Keratinocyte (primary cell): ENCODE measurements around the gene ANKRD18A.
"Not testable (repeated sequence)": the region's sequence is repeated elsewhere in the genome, so short reads cannot be mapped to it uniquely, and the experiment has no call there.

Experiments
- EZH2 ChIP-seq: IDR thresholded peaks from one replicate; pipeline ENCODE4 v1.6.1; 2012; ENCODE audit warnings: inconsistent platforms, mild to moderate bottlenecking, low read length, moderate library complexity
- TF ChIP-seq, protein P1 (sequence below), 3 experiments: IDR thresholded peaks in 1 of 3; conservative IDR thresholded peaks in 1 of 3; optimal IDR thresholded peaks in 1 of 3; 2 replicates in 2 of 3; 3 replicates in 1 of 3; pipeline versions ENCODE3 to v1.5.1; 2011; ENCODE audit warnings: low read length in 3 of 3, mild to moderate bottlenecking in 3 of 3, moderate library complexity in 2 of 3, control low read depth in 1 of 3, inconsistent platforms in 1 of 3; ENCODE audit not compliant: insufficient read depth in 2 of 3; ENCODE audit errors: extremely low read depth in 1 of 3

GRCh38 chr9:38576181-38576580, 44.2 kb downstream of the ANKRD18A start:
- TF ChIP-seq, protein P1, sequence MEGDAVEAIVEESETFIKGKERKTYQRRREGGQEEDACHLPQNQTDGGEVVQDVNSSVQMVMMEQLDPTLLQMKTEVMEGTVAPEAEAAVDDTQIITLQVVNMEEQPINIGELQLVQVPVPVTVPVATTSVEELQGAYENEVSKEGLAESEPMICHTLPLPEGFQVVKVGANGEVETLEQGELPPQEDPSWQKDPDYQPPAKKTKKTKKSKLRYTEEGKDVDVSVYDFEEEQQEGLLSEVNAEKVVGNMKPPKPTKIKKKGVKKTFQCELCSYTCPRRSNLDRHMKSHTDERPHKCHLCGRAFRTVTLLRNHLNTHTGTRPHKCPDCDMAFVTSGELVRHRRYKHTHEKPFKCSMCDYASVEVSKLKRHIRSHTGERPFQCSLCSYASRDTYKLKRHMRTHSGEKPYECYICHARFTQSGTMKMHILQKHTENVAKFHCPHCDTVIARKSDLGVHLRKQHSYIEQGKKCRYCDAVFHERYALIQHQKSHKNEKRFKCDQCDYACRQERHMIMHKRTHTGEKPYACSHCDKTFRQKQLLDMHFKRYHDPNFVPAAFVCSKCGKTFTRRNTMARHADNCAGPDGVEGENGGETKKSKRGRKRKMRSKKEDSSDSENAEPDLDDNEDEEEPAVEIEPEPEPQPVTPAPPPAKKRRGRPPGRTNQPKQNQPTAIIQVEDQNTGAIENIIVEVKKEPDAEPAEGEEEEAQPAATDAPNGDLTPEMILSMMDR (optimal IDR thresholded peaks at IDR 0.05 in 1 of 3, IDR thresholded peaks at IDR 0.05 in 1 of 3, conservative IDR thresholded peaks at IDR 0.05 in 1 of 3; ENCODE audit: extremely low read depth in 1 of 3, insufficient read depth in 2 of 3, low read length in 3 of 3), result not testable (repeated sequence)
- TF ChIP-seq EZH2, result not testable (repeated sequence)
